Dermis blood vessel endothelial cell (primary cell): ENCODE data around the gene PIEZO1. TPM values are rescaled to one million over a fixed set of nuclear protein-coding genes. Genes with fewer than 3 reads are reported as not detected.
"Not testable (repeated sequence)": the region's sequence is repeated elsewhere in the genome, so short reads cannot be mapped to it uniquely, and the experiment has no call there.

Experiments
- DNase-seq: peaks from one replicate; pipeline ENCODE4 v3.0.0; 2010
- total RNA-seq: library from RNA; depleted of rRNA; stranded (reverse); fragments of >200 nt; gene quantifications from 2 replicates; pipeline ENCODE4 v1.2.3, GENCODE V29; 2014

PIEZO1 gene
- total RNA-seq, 1 donor from 2014 or later, result 354 TPM

- peak; percentile 61 for DNase-seq
Measured at GRCh38 chr16:88686439-88687253, 98.4 kb downstream of the PIEZO1 start, which contains the start of gene SNAI3. TSS of gene SNAI3 (minus strand) at chr16:88686507. CDS start at chr16:88686406, 101 bp downstream.

- no peak for DNase-seq
Measured at GRCh38 chr16:88686062-88686438, 99.0 kb downstream of the PIEZO1 start.

- DNase-seq, result peak; percentile 54
Measured at GRCh38 chr16:88685156-88686061, 99.6 kb downstream of the PIEZO1 start.

GRCh38 chr16:88684569-88685155, 100.4 kb downstream of the PIEZO1 start:
- no peak for DNase-seq

GRCh38 chr16:88681709-88682451, 103.1 kb downstream of the PIEZO1 start:
- no peak for DNase-seq

DNA sequence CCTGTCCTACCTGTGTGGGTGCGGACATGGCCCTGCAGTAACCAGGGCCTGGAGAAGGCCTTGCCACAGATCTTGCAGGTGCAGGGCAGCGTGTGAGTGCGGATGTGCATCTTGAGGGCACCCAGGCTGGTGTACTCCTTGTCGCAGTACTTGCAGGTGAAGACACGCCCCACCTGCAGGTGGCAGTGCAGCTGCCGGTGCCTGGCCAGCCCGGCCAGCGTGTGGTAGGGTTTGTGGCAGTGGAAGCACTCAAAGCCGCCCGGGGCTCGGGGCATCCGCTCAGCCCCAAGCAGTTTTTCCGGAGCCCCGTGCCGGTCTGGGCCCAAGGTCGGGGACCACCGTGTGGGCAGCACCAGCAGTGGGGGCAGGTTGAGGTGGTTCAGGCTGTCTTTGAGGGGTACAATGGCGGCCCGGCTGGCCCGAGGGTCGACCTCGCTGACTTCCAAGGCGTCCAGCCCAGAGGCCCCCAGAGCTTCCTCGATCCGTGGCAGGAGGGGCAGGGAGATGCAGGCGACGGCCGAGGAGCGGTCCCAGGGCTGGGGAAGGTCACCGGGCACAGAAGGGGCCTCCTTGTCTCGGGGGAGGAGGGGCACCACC, 103.8 kb downstream of the PIEZO1 start:
- DNase-seq, result peak; percentile 42

- DNase-seq, result no peak
Measured at GRCh38 chr16:88680554-88681083, 104.4 kb downstream of the PIEZO1 start.

DNA sequence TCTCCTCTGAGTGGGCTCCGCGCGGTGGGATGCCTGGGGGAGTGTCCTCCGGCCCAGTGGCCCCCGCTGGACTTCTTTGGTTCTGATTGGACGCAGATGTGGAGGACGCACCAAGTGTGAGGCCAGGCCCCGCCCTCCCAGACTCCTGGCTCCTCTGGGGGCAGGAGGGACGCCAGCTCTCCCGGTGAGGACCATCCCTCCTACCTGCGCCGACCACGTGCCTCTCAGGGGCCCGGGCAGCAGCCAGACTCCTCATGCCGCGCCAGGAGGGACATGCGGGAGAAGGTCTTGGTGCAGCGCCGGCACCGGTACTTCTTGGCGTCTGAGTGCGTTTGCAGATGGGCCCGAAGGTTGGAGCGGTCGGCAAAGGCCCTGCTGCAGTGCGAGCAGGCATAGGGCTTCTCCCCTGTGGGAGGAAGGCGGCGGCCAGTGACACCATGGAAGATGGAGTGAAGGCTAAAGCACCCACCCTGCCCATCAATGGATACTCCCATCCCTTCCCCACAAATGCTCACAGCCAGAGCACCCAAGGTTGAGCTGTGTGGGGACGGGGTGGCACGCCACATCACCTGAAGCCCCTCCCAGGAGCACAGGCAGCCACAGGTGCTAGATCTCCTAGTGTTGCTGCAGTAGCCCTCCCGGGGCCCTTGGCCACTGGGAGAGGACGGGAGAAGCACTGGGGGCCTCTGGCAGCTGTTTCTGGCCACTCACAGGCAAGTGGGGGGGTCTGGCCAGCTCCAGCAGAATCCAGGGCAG, 106.6 kb downstream of the PIEZO1 start:
- DNase-seq, result no peak

DNA sequence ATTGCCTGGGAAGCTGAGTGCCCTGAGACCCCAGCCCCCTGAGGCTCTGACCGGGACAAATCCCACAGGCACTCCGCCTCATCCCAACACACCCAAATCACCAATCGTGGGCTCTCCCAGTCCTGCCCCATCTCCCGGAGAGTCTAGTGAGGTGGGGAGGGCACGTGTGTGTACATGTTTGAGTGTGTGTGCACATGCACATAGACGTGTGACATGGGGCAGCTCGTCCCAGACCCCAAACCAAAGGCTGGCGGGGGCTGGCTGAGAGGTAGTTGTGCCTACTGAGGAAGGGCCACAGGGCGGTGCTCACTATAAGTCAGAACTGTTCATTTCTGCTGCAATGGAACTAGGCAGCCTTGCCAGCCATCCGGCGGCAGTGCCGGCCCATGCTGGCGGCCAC, 107.3 kb downstream of the PIEZO1 start:
- no peak for DNase-seq

GRCh38 chr16:88676502-88677242, 108.3 kb downstream of the PIEZO1 start:
- no peak for DNase-seq

DNA sequence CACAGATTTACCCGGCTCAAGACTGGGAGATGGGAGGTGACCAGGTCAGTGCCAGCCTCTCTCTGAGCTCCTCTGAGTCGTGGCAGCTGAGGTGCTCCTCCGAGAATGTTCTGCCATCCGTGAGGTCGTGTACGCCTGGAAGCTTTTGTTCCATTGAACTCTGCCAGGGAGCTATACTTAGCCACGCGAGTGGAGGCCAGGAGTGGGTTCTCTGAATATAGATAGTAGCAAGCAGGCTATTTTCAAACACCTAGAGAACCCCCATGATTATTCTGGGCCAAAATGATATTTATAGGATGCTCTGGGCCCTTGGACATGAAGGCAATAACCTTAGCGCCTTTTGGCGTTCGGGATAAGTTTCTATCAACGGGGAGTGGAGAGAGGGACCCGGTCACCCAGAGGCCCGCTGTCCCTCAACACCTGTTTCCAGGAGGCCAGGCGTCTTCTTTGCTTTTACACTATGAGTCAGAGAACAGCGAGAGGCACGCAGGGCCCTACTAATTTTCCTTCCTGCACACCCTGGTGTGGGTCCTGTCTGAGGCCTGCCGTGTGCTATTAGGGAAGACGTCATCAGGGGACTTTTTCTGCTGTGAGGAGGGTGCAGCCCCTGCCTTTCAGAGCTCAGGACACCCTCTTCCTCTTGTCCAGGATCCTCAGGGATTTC, 111.2 kb downstream of the PIEZO1 start:
- DNase-seq, result no peak

DNA sequence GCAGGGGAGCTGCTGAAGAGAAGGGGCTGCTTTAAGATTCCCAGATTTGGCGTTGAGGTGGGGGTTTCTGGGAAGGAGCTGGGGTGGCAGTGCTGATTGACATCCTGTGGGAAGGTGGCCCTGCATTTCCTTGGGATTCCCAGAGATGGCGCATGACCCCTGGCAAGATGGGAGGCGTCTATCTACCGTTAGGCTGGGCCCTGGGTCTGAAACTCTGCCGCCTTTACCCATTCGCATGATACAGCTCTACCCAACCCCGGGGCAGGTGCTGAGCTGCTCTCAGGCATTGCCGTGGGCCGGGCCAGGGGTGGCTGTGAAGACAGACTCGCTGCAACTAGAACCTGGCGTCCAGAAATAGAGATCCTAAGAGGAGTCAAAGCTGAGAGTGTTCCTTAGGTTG, 112.2 kb downstream of the PIEZO1 start:
- peak; percentile 40 for DNase-seq

- no peak for DNase-seq
Measured at GRCh38 chr16:88671806-88672205, 113.2 kb downstream of the PIEZO1 start.

GRCh38 chr16:88669980-88670379, 115.0 kb downstream of the PIEZO1 start:
- DNase-seq, result peak; percentile 15

GRCh38 chr16:88669493-88669892, 115.5 kb downstream of the PIEZO1 start:
- DNase-seq, result not testable (repeated sequence)

DNA sequence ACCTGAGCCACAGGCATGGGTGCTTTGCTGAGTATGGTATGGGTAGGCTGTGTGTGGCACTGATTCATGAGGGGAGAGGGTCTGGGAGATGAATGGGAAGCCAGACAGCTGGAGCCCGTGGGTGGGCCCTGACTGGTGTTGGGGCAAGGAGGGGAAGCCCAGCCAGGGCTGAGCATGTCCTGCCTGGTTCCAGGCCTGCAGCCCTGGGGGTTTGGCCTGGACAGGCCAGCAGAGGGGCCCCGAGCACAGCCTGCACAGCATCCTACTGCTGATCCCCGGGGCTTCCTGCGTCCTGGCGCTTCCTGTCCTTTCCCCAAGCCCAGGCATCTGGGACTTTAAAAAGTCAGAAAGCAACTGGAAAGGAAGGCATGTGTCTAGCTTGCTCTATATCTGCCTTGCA, 117.6 kb downstream of the PIEZO1 start:
- peak; percentile 49 for DNase-seq

DNA sequence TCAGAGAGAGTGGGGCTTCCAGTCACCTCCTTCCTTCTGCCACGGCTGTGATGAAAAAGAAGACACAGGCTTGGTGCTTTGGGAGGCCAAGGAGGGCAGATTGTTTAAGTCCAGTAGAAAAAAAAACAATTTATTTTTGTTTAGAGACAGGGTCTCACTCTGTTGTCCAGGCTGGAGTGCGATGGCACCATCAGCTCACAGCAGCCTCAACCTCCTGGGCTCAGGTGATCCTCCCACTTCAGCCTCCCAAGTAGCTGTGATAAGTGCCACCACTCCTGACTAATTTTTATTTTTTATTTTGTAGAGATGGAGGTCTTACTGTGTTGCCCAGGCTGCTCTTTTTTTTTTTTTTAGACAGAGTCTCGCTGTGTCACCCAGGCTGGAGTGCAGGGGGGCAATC, 119.5 kb downstream of the PIEZO1 start:
- DNase-seq, result no peak
